Skin epidermis (tissue), 12 donors: ENCODE measurements around the gene PTPRN2.

Experiments used
- H3K27ac ChIP-seq, 21 experiments: fragments of 200-600 bp; sonication (generic) in 11 of 21; one replicate each; pipeline ENCODE4 v1.5.0; 2020; ENCODE audit warnings: mild to moderate bottlenecking in 3 of 21, inconsistent platforms in 2 of 21, moderate library complexity in 2 of 21
- H3K4me3 ChIP-seq, 7 experiments: fragments of 200-600 bp; sonication (generic) in 2 of 7; one replicate each; pipeline ENCODE4 v1.5.0; 2020; ENCODE audit warnings: inconsistent platforms in 2 of 7, mild to moderate bottlenecking in 2 of 7, moderate library complexity in 1 of 7

The PTPRN2 gene

DNA sequence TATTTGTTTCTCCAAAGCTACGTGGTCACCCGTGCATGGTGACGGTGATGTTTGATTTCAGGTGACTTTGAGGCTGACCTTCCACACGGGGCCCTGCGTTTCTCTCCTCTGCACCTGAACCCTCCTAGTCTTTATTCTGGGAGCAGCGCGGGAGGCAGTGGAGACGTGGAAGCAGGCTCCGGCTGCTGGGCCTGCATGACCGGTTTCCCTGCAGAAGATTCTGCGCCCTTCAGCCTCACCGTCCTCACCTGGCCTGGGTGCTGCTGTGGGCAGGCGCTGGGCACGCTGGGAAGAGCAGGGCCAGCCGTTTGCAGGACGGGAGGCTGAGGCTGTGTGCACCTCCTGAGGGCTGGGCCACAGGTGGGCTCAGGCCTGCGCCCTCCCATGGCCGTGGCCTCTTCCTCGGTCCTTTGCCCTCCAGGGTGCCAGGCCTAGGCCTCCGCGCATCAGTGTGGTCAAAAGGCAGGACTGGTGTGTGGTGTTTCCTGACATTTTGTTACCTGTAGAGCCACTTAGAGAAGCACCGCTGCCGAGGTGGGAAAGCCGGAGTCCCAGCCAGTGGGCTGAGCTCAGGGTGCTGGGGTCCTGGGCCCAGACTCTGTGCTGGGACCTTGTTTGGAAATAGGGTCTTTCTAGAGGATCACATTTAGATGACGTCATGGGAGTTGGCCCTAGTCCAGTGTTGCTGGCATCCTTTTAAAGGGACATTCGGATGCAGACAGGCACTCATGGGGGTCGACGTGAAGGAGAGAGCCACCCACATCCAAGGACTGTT, 772.5 kb downstream of the PTPRN2 start:
- H3K27ac ChIP-seq = no peak overlapping the region
- H3K4me3 ChIP-seq = no peak overlapping the region

DNA sequence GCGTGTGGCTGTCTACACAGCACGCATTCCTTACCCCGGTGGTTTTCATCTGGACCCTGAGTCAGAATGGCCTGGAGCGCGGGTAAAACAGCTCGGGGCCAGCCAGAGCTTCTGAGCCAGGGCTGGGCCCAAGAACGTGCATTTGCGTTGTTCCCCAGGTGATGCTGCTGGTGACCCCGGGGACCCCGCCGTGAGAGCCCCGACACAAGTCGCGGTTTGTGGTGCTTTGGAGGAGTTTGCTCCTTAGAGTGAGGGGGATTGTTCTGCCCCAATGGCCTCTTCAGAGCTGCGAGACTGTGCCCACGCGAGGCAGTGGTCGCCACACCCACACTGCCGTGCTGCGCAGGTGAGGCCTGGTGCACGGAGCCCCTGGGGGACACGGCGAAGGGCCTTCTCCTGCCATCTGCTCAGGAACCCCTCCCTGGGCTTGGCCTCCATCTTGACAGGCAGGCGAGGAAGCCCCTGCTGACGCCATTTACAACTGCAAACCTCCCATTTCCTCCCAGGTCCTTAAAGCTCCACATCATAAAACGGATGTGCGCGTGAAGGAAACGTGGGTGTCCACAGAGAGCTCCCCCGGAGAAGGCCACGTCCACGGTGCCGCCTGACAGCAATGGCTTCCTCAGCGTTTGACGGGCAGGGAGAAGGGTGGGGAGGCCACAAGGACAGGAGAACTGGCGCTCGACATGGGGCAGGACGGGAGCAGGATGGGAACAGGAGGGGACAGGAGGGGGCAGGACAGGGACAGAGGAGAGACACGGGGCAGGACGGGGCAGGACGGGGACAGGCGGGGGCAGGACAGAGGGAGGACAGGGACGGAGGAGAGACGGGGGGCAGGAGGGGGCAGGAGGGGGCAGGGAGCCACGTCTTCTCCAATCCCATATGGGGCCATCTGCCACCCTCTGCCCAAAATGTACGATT, 773.6 kb downstream of the PTPRN2 start:
- Histone ChIP-seq H3K4me3 (no peak overlapping the region), H3K27ac (no peak overlapping the region)

DNA sequence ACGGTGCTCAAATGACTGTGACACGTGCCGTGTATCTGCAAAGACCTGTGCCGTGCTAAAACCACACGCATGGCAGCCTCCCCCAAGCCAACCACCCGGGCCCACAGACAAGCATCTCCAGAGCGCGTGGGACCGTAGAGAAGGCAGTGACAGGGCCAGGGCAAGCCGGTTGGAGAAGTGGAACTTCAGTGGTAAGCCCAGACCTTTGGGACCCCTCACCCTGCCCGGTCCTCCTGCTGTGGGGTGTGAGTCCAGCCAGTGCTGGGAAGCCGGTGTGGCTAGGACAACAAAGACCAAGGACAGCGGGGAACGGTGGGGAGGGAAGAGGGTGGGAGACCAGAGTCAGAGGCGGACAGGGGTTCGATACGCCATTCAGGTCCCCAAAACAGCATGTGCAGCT, 774.6 kb downstream of the PTPRN2 start:
- no peak overlapping the region for H3K4me3 ChIP-seq
- H3K27ac ChIP-seq = no peak overlapping the region

DNA sequence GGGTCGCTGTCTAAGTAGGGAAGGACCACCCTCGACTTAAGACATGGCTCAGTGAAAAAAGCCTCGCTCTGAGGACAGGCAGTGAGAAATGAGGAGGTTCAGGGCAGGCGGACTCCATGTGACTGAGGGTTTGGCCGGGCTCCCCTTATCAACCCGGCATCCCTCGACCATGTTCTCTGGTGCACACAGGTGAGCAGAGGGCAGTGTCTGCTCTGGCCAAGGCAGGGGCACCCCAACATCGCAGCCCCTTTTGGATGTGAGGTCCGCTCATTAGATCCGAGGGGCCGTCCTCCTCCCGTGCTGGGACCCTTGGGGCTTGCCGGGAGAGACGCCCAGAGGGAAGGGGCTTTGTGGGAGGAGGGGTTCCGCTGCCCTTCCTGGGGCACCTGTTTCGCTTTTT, 775.7 kb downstream of the PTPRN2 start:
- Histone ChIP-seq H3K4me3 (no peak overlapping the region), H3K27ac (no peak overlapping the region)

DNA sequence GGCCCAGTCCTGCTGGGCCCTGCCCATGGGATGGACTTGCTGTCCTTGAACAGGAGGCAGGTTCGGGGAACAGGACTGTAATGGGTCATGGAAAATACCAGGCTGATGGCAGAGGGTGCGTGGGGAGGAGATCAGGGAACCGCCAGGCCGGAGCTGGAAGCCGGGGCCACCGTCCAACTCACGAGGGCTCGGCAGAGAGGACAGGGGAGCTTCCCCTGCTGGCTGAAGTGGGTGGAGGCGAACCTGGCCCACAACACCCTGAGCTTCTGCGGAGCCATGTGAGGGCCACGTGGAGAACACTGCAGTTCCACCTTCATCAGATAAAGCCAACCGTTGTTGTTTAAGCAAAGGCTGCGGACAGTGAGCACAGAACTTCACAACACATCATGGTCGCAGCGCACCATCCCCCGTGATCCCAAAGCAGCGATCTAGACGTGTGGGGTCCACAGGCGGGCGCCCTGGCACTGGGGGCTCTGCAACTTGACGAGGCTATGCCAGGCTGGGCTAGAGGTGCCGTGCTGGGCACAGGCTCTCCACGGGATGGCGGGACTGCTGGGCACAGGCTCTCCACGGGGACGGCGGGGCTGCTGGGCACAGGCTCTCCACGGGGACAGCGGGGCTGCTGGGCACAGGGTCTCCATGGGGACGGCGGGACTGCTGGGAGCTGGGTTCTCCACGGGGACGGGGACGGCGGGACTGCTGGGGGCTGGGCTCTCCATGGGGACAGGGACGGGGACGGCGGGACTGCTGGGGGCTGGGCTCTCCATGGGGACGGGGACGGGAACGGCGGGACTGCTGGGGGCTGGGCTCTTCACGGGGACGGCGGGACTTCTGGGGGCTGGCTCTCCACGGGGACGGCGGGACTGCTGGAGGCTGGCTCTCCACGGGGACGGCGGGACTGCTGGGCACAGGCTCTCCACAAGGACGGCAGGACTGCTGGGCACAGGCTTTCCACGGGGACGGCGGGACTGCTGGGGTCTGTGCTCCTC, 777.5 kb downstream of the PTPRN2 start:
- Histone ChIP-seq H3K4me3 (no peak overlapping the region), H3K27ac (no peak overlapping the region)

DNA sequence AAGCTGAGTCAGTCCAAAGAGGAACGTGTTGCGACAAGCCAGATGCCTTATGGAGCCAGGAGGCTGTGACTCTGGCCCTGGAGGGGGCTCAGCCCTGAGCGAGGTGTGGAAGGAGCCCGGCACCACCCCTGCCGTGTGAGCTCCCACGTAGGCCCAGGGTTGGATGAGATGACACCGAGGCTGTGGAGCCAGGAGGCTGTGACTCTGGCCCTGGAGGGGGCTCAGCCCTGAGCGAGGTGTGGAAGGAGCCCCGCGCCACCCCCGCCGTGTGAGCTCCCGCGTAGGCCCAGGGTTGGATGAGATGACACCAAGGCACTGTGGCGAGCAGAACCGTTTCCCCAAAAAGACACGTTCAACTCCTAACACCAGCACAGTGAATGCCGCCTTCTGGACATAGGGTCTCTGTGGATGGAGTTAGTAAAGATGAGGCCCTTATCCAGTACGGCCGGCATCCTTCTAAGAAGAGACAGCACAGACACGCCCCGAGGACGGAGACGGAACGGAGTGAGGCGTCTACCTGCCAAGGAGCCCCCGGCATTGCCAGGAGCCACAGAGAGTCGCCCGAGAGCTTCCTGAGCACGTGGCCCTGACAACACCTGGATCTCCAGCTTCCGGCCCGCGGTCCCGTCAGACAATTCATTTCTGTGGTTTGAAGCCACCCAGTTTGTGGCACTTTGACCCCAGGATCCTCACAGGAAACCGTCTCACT, 778.3 kb downstream of the PTPRN2 start:
- Histone ChIP-seq H3K27ac (no peak overlapping the region), H3K4me3 (no peak overlapping the region)

DNA sequence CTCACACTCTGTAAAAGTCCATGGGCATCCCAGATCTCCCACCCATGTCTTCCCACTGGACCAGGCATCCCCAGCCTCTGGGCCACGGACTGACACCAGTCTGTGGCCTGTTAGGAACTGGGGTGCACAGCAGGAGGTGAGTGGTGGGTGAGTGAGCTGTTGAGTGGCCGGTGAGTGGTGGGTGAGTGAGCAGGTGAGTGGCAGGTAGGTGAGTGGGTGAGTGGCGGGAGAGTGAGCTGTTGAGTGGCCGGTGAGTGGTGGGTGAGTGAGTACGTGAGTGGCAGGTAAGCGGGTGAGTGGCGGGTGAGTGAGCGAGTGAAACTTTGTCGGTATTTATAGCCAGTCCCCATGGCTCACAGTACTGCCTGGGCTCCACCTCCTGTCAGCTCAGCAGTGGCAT, 779.6 kb downstream of the PTPRN2 start:
- Histone ChIP-seq H3K27ac (no peak overlapping the region), H3K4me3 (no peak overlapping the region)

DNA sequence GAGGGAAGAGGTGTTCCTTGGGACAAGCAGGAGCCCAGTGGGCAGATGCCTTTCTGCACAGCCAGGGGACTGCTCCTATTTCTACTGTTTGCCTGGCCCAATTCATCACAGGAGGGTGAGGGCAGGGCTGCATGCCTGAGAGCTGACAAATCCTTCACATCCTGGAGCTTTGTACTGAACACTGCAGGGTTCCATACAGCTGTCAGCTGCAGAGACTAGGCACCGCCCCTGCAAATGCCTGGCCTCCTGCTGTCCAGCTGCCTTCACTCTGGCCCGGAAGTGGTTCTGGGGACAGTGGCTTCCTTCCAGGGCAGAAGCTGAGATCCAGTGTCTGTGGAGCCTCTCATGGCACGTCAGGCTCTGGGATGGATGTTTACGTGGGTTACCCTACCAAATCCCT, 780.1 kb downstream of the PTPRN2 start:
- H3K4me3 ChIP-seq = no peak overlapping the region
- H3K27ac ChIP-seq = no peak overlapping the region

DNA sequence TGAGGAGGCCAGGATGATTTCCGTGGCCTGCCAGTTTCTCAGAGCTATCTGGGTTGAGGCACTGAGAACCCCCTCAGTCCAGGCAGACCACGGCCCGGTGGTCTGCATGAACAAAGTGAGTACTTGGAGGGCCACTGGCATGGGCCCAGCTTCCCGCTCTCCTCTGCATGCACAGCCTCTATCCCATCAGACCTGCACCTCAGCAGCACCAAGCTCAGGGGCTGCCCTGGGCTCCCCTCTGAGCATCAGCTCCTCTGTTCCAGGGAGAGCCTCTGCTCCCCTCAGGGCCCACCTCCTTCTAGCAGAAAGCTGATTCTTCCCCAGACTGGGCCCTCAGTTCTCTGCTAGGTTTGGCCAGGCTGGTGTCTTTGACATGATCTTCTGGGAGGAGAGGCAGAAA, 780.9 kb downstream of the PTPRN2 start:
- Histone ChIP-seq H3K4me3 (no peak overlapping the region), H3K27ac (no peak overlapping the region)

DNA sequence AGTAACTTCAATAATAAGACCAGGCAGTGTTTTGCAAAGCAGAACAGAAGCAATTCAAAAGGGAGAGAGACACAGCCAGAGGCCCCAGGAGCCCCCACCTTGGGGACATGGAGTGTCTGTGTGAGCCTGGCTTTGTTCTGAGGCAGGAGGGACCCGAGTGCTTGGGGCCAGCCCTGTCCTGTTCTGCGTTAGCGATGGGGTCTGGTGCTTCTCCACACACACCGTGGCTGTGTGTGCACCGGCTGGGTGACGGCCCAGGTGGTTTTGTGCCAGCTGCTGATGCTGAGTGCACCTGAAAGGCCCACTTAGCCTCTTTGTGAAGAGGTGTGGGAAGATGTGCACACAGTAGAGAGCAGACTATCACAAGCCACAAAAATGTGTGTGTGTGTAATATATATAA, 781.9 kb downstream of the PTPRN2 start:
- H3K27ac ChIP-seq = no peak overlapping the region
- H3K4me3 ChIP-seq = no peak overlapping the region

DNA sequence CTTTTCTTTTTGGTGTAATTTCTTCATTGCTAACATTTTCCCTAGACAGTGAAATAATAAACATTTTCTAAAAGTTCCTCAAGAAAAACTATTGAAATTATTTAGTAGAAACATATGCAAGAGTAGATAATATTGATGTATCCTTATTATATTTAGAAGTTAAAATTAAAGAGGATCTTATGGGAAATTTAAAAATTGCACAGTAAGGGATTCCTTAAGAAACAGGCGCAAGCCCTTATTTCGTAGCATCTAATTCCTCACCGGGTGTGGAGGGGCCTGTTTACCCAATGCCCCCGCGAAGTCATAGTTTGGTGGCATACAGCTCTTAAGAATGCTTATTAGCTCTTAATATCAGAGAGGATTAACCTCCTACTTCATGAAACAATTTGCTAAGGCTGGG, 783.7 kb downstream of the PTPRN2 start:
- H3K27ac ChIP-seq = no peak overlapping the region
- H3K4me3 ChIP-seq = no peak overlapping the region

DNA sequence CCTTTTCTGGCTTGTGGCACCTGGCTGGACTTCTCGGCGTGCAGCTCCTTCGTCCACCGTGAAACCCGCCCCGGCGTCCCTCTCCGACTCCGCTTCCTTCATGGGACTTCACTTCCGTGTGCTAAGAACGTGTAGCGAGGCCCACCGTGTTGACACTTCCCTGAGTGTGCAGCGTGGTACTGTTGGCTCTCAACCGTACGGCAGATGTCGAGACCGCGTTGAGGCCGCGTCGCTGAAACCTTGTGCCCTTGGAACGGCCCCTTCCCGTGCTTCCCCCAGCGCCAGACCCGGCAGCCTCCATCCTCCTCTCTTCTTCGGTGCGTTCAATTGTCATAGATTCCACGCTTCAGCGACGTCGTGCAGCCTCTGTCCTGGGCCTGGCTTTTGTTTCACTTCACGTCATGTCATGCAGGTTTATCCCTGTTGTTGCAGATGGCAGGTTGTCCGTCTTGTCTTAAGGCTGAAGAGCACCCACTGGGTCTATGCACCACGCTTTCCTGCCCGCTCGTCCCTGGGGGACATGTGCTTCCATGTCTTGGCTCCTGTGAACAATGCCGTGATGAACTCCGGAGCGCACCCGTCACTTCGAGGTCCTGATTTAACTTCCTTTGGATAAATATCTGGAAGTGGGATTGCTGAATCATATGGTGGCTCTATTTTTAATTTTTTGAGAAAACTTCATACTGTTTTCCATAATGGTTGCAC, 785.5 kb downstream of the PTPRN2 start:
- Histone ChIP-seq H3K27ac (no peak overlapping the region), H3K4me3 (no peak overlapping the region)

DNA sequence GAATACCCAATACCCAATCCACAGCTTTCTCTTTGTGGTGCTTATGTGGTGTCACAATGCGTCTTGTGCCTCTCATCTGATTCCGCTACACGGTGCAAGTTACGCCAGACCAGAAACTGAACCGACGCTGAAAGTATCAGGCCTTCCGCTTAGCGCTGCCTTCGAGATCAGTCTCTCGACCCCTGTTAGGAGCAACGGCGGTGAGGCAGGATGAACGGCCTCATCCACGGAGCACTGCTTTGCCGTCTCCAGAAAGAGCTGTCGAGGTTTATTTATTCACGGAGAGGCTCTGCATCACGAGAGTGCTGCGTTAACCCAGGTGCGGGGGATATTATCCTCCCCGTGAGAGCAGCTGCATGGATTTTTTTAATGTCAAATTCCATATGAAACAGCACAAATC, 786.5 kb downstream of the PTPRN2 start:
- no peak overlapping the region for H3K27ac ChIP-seq
- no peak overlapping the region for H3K4me3 ChIP-seq

DNA sequence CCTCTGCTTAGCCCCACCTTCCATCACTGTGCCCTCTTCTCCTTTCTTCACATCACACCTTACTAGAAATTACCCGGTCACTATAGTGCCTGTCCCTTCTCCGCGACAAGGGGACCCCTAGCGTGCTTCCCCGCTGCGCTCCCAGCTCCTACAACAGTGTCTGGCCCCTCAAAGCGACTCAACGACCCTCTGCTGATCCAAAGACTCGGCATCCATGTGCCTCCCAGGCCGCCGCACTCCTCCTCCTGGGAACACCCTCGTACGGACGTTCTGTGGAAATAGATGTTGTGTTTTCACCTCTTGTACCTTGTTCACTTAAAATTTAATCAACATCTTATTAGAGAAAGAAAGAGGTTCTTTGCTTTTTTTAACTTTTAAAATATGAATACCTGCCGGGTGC, 787.3 kb downstream of the PTPRN2 start:
- H3K4me3 ChIP-seq = no peak overlapping the region
- no peak overlapping the region for H3K27ac ChIP-seq

DNA sequence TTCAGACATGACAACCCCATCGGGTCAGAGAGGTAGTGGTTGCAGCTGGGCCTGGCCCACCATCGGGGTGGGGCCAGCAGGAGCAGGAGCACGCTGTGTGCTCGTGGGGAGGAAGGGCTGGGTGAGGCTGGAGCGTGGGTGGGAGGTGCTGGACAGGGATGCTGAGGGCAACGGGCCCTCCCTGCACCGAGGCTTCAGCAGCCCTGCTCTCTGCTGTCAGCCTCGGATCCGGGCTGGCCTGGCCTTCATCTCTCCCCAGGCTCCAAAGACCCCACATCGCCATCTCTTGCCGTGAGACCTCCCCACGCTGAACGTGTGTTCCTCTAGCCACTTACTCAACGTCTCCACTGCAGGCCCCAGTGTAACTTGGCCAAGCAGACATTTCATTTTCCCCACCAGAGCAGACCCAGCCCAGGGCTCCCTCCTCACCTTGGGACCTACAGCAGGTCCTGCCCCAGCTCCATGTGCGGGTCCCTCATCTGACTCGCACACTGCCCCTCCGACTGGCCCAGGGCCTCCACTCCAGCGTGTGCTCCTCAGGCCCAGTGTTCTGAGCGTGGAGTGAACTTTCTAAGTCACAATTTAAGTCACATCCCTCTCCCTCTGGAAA, 788.4 kb downstream of the PTPRN2 start:
- no peak overlapping the region for H3K27ac ChIP-seq
- no peak overlapping the region for H3K4me3 ChIP-seq

DNA sequence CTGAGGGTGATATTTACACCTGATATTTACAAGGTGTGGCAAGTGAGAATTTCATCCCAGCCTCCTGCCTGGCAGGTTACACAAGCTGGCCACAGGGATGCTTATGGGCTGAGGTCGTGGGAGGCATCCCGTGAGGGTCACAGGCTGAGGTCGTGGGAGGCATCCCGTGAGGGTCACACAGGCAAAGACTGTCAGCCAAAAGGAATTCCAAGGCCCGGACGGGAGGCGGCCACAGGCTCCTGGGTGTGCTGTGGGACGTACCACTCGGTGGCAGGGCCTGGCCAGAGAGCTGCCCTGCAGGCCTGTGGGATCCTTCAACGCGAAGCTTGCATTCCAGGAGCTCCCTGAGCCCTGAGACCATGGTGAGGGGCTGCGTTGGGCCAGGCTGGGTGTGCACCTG, 790.3 kb downstream of the PTPRN2 start:
- H3K4me3 ChIP-seq = no peak overlapping the region
- no peak overlapping the region for H3K27ac ChIP-seq

DNA sequence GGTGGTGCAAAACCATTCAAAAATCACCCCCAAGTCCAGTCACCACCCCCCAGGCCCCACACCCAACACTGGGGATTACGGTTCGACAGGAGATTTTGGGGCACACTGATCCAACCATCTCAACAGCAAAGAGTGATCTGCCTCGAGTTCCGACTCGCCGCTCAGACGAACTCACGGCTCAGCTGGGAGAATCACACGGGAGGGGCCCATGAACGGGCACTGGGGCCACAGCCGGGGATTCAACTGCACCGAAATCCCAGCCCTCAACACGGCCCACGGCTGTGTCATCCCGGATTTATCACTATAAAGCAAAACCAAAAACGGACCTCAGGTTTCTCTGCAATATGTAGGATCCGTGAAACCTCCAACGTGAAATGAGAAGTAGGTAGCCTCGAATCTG, 790.8 kb downstream of the PTPRN2 start:
- Histone ChIP-seq H3K27ac (peak overlapping the region in 1 of 21 experiments; percentile 24), H3K4me3 (no peak overlapping the region)

DNA sequence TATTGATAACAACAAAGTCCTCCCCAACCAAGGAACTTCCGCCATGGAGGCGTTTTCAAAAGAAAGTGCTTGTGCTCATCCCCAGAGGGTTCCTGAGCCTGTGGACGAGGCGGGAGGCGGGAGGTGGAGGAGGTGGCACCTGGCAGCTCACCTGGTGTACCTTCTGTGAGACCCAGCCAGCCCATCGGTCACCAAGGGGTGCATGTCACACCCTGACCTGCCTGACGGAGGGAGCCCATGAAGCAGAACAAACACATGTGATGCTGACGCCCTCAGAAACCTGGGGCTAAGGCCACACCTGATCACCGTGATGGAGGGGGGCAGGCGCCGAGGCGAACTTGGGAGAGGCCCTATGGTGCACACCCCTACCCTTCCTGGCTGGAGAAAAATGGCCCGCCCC, 792.0 kb downstream of the PTPRN2 start:
- peak overlapping the region in 1 of 21 experiments; percentile 49 for H3K27ac ChIP-seq
- no peak overlapping the region for H3K4me3 ChIP-seq
